ENCODE data around the gene GLIPR2. TPM values are rescaled to one million over a fixed set of nuclear protein-coding genes. Genes with fewer than 3 reads are reported as not detected.
A peak's percentile ranks its signal among the peaks of the same experiment; 100 is the strongest.
"Not testable (repeated sequence)": the region's sequence is repeated elsewhere in the genome, so short reads cannot be mapped to it uniquely, and the experiment has no call there.

Gene GLIPR2
- total RNA-seq, 1 donor from 2014 or later: 8.7 TPM

- no peak for DNase-seq
- no peaks in the 10 kb centered on the region for H3K4me1 ChIP-seq
- intact Hi-C loops (cut with micrococcal nuclease): no loop called here
- TF ChIP-seq, protein P1, sequence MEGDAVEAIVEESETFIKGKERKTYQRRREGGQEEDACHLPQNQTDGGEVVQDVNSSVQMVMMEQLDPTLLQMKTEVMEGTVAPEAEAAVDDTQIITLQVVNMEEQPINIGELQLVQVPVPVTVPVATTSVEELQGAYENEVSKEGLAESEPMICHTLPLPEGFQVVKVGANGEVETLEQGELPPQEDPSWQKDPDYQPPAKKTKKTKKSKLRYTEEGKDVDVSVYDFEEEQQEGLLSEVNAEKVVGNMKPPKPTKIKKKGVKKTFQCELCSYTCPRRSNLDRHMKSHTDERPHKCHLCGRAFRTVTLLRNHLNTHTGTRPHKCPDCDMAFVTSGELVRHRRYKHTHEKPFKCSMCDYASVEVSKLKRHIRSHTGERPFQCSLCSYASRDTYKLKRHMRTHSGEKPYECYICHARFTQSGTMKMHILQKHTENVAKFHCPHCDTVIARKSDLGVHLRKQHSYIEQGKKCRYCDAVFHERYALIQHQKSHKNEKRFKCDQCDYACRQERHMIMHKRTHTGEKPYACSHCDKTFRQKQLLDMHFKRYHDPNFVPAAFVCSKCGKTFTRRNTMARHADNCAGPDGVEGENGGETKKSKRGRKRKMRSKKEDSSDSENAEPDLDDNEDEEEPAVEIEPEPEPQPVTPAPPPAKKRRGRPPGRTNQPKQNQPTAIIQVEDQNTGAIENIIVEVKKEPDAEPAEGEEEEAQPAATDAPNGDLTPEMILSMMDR (IDR thresholded peaks at IDR 0.05; ENCODE audit: borderline replicate concordance): no peak
- no peaks in the 10 kb centered on the region for H3K36me3 ChIP-seq
- no peak overlapping the region for H3K27ac ChIP-seq (replicated peaks)
- H3K9me3 ChIP-seq (replicated peaks): no peaks in the 10 kb centered on the region
- no peak overlapping the region for H3K4me3 ChIP-seq
- H3K27me3 ChIP-seq (ENCODE audit: low read depth): no peaks in the 10 kb centered on the region
Measured at GRCh38 chr9:36129139-36129538, 7.4 kb upstream of the GLIPR2 start.

GRCh38 chr9:36131666-36132065 is 4.9 kb upstream of the GLIPR2 start:
- intact Hi-C loops (cut with micrococcal nuclease); H3K4me3 ChIP-seq; H3K27ac ChIP-seq (replicated peaks); H3K36me3 ChIP-seq; DNase-seq; H3K27me3 ChIP-seq (ENCODE audit: low read depth); H3K9me3 ChIP-seq (replicated peaks): not testable (repeated sequence)
- H3K4me1 ChIP-seq: peaks cover 11% of the 10 kb centered on the region

- Histone ChIP-seq H3K36me3 (no peaks in the 10 kb centered on the region), H3K4me1 (peaks cover 15% of the 10 kb centered on the region), H3K27me3 (ENCODE audit: low read depth) (peaks cover 10% of the 10 kb centered on the region), H3K27ac (replicated peaks) (no peak overlapping the region), H3K4me3 (no peak overlapping the region), H3K9me3 (replicated peaks) (no peaks in the 10 kb centered on the region)
- intact Hi-C loops (cut with micrococcal nuclease): no loop called here
- TF ChIP-seq, protein P1 (IDR thresholded peaks at IDR 0.05; ENCODE audit: borderline replicate concordance): no peak
- no peak for DNase-seq
Measured at GRCh38 chr9:36132086-36132485, 4.4 kb upstream of the GLIPR2 start.

DNA sequence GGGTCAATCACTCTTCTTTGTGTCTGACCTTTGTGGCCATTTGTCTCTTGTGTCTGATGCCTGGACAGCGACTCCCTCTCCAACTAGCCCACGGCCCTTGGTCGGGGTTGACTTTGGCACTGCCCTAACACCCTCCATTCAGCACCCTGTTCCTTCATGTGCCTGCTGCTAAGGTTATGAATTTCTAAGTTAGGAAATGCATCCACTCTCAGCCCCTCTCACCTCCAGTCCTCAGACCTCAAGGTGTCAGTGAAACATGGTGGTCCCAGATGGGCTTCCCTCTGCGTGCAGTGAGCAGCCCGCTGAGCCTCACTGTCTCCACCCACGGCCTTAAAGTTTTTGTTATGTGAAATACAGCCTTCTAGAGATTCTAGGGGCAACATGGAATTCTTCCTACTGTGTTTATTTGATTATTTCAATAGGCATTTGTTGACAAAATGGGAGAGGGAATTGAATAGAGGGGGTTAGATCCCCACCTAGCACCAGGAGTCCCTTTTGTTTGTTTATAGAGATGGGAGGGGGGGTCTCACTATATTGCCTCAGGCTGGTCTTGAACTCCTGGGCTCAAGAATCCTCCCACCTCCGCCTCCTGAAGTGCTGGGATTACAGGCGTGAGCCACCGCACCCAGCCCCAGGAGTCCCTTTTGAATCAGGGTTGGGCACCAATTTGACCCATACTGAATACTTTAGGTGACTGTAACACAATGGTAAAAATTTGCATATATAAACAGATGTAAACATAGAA is 1.6 kb upstream of the GLIPR2 start:
- no peaks in the 10 kb centered on the region for H3K9me3 ChIP-seq (replicated peaks)
- intact Hi-C loops (cut with micrococcal nuclease): no loop called here
- H3K4me3 ChIP-seq: no peak overlapping the region
- H3K36me3 ChIP-seq: no peaks in the 10 kb centered on the region
- DNase-seq: no peak
- H3K27me3 ChIP-seq (ENCODE audit: low read depth): peaks cover 20% of the 10 kb centered on the region
- peaks cover 25% of the 10 kb centered on the region for H3K4me1 ChIP-seq
- TF ChIP-seq, protein P1 (IDR thresholded peaks at IDR 0.05; ENCODE audit: borderline replicate concordance): no peak
- H3K27ac ChIP-seq (replicated peaks): no peak overlapping the region

GRCh38 chr9:36135741-36136271 is 727 bp upstream of the GLIPR2 start:
- Histone ChIP-seq H3K27ac (replicated peaks) (peak overlapping the region; percentile 74), H3K27me3 (ENCODE audit: low read depth) (peaks cover 20% of the 10 kb centered on the region), H3K9me3 (replicated peaks) (no peaks in the 10 kb centered on the region), H3K4me1 (peaks cover 27% of the 10 kb centered on the region), H3K4me3 (peak overlapping the region; percentile 92), H3K36me3 (no peaks in the 10 kb centered on the region)
- DNase-seq: no peak
- intact Hi-C loops (cut with micrococcal nuclease): no loop called here
- TF ChIP-seq, protein P1 (IDR thresholded peaks at IDR 0.05; ENCODE audit: borderline replicate concordance): no peak

GRCh38 chr9:36136894-36137391 is 410 bp downstream of the GLIPR2 start:
- intact Hi-C loops (cut with micrococcal nuclease): no loop called here
- peak overlapping the region; percentile 92 for H3K4me3 ChIP-seq
- DNase-seq: no peak
- TF ChIP-seq, protein P1 (IDR thresholded peaks at IDR 0.05; ENCODE audit: borderline replicate concordance): no peak
- peaks cover 37% of the 10 kb centered on the region for H3K4me1 ChIP-seq
- no peaks in the 10 kb centered on the region for H3K36me3 ChIP-seq
- peak overlapping the region; percentile 74 for H3K27ac ChIP-seq (replicated peaks)
- H3K27me3 ChIP-seq (ENCODE audit: low read depth): peaks cover 20% of the 10 kb centered on the region
- no peaks in the 10 kb centered on the region for H3K9me3 ChIP-seq (replicated peaks)

All from left ventricle myocardium inferior (tissue), 1 donor.